HG03378 (cell line): Measurements from ENCODE around the gene SMARCC1.
"Not testable (repeated sequence)": the region's sequence is repeated elsewhere in the genome, so short reads cannot be mapped to it uniquely, and the experiment has no call there.

ENCODE experiments used
- ATAC-seq: cut with Tn5 transposase; IDR thresholded peaks from one replicate; pipeline ENCODE4 v1.9.1; 2021; ENCODE audit warnings: mild to moderate bottlenecking, moderate library complexity; ENCODE audit not compliant: unreplicated experiment

The SMARCC1 gene

GRCh38 chr3:47772047-47772446 lies 9.6 kb downstream of the SMARCC1 start:
- ATAC-seq = no peak

- ATAC-seq = no peak
These were observed 15.5 kb downstream of the SMARCC1 start for GRCh38 chr3:47766186-47766585.

DNA sequence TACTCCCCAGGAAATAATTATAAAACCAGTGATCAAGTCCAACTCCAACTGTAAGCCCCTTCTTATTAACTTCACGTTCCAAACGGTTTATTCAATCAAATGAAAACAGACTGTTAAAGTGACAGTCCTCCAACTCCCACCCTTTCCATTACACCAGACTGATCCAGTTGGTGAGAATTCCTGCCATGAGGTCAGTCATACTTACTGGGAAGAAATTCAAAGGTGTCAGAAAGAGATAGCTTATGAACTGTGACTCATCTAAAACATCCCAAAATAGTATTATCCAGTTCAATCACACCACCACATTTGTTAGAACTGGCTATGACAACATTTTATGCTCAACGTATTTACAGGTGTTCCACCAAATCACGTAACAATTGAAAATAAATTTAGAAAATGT lies 19.5 kb downstream of the SMARCC1 start:
- no peak for ATAC-seq

DNA sequence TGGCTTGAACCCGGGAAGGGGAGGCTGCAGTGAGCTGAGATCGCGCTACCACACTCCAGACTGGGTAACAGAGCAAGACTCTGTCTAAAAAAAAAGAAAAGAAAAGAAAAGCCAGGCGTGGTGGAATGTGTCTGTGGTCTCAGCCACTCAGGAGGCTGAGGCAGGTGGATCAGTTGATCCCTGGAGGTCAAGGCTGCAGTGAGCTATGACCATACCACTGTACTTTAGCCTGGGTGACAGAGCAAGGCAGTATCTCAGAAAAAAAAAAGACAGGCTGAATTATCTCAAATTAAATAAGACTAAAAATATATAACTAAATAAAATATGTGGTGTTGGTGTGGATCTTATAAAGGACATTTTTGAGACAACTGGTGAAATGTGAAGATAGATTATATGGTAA lies 20.6 kb downstream of the SMARCC1 start:
- ATAC-seq = no peak

GRCh38 chr3:47760207-47760606 lies 21.5 kb downstream of the SMARCC1 start:
- ATAC-seq = not testable (repeated sequence)

- ATAC-seq = no peak
These were observed 23.2 kb downstream of the SMARCC1 start for GRCh38 chr3:47758261-47759025.

GRCh38 chr3:47752716-47753115 lies 29.0 kb downstream of the SMARCC1 start:
- no peak for ATAC-seq

DNA sequence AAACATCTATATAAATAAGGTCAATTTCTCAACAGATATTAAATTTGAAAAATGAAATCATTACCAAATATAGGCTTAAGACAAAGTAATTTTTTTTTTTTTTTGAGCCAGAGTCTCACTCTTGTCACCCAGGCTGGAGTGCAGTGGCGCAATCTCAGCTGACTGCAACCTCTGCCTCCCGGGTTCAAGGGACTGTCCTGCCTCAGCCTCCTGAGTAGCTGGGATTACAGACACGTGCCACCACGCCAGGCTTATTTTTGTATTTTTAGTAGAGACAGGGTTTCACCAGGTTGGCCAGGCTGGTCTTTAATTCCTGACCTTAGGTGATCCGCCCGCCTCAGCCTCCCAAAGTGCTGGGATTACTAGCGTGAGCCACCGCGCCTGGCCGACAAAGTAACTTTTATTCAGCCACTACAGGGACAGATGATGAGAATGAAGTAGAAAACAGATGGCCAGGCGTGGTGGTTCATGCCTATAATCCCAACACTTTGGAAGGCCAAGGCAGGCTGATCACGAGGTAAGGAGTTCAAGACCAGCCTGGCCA lies 30.8 kb downstream of the SMARCC1 start:
- ATAC-seq = not testable (repeated sequence)

DNA sequence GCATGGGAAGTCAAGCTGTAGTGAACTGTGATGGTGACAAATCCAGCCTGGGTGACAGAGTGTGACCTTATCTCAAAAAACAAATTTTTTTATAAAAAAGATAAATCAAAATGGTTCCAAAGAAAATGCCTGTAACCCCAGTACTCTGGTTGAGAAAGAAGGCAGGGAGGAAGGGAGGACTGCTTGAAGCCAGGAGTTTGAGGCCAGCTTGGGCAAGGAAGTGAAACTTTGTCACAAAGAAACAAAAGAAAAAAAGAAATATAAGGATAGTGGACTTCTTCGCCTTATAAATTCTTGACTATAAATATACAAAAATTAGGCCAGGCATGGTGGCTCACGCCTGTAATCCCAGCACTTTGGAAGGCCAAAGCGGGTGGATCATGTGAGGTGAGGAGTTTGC lies 34.1 kb downstream of the SMARCC1 start:
- ATAC-seq = no peak

DNA sequence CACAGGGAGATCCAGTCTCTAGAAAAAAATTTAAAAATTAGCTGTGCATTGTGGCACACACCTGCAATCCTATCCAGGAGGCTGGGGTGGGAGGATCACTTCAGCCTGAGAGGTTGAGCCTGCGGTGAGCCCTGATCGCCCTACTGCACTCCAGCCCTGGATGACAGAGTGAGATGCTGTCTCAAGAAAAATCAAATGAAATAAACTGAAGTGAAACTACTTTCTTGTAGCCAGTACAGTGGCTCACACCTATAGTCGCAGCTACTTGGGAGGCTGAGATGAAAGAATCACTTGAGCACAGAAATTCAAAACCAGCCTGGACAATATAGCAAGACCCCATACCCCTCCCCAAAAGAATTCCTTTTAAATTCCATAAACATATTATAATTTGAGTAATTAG lies 35.4 kb downstream of the SMARCC1 start:
- ATAC-seq = no peak

DNA sequence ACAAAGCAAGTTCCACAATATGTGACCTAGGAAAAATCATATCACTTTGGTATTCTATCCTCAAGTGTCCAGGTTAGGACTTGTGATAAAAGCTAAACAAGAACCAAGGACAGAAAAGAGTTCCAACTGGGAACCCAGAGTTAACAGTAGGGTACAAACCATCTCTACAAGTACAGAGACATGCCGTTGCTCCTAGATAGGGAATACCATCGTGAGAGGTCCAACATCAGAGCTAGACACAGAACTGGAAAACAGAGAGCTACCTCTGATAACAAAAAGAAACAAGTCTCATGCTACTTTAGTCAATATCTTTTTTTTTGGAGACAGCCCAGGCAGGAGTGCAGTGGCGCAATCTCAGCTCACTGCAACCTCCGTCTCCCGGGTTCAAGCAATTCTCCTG lies 37.8 kb downstream of the SMARCC1 start:
- no peak for ATAC-seq

DNA sequence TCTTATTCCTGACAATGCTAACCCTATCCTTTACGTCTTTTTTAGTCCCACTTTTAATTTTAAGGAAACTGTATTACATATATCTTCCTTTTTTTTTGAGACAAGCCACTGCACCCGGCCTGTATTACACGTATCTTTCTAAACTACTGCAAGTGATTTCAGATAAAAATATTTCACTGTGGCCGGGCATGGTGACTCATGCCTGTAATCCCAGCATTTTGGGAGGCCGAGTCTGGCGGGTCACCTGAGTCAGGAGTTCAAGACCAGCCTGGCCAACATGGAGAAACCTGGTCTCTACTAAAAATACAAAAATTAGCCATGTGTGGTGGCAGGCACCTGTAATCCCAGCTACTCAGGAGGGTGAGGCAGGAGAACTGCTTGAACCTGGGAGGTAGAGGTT lies 38.3 kb downstream of the SMARCC1 start:
- not testable (repeated sequence) for ATAC-seq

- ATAC-seq = no peak
These were observed 39.8 kb downstream of the SMARCC1 start for GRCh38 chr3:47741925-47742324.

DNA sequence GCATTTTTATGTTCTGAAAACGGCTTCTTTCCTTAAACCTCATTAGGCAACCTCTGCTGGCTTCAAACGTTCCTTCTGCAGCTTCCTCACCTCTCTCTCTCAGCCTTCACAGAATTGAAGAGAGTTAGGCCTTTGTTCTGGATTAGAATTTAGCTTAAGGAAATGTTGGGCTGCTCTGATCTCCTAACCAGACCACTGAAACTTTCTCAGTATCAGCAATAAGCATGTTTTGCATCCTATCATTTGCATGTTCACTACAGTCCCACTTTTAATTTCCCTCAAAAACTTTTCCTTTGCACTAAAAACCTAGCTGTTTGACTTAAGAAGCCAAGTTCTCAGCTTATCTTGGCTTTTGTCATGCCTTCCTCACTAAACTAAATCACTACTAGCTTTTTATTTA lies 49.5 kb downstream of the SMARCC1 start:
- no peak for ATAC-seq

- ATAC-seq = no peak
These were observed 50.6 kb downstream of the SMARCC1 start for GRCh38 chr3:47731061-47731460.

- no peak for ATAC-seq
These were observed 58.8 kb downstream of the SMARCC1 start for GRCh38 chr3:47722859-47723258.

GRCh38 chr3:47717448-47717847 lies 64.2 kb downstream of the SMARCC1 start:
- ATAC-seq = not testable (repeated sequence)

GRCh38 chr3:47716656-47717055 lies 65.0 kb downstream of the SMARCC1 start:
- ATAC-seq = no peak

DNA sequence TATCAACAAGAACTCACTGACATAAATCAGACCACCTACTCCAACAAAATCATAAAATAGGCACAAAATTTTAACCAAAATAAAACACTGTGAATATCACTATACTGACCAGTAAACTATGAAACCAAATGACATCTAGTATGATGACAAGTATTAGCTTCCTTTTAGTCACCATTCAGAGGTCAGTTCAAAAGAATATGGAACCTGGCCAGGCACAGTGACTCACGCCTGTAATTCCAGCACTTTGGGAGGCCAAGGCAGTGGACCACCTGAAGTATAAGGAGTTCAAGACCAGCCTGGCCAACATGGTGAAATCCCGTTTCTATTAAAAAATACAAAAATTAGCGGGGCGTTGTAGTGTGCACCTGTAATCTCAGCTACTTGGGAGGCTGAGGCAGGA lies 65.8 kb downstream of the SMARCC1 start:
- no peak for ATAC-seq

DNA sequence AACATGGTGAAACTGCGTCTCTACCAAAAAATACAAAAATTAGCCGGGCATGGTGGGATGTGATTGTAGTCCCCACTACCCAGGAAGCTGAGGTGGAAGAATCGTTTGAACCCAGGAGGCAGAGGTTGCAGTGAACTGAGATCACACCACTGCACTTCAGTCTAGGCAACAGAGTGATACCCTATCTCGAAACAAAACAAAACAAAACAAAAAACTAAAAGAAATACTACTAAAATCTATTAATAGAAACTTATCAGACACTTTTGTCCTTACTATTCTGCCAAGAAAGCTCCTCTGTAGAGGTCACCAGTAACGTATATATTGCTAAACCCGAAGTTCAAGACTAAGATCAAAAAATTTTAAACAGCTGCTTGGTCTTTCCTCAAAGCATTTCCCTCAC lies 67.1 kb downstream of the SMARCC1 start:
- ATAC-seq = no peak

DNA sequence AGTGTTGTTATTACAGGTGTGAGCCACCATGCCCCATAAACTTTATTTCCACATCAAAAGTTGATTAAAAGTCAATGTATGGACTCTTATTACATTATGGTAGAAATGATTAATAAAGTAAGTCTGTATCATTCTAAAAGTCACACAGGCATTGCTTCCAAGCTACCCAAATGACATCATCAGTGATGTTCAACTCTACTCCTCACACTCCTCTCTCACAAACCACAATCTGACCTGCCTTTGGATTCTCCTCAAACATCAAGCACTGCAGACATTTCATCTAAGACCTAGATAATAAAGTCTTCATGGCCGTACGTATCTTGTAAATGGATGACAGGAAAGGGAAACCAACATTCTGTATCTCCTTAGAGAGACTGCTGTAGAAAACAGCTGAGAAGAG lies 68.0 kb downstream of the SMARCC1 start:
- no peak for ATAC-seq

DNA sequence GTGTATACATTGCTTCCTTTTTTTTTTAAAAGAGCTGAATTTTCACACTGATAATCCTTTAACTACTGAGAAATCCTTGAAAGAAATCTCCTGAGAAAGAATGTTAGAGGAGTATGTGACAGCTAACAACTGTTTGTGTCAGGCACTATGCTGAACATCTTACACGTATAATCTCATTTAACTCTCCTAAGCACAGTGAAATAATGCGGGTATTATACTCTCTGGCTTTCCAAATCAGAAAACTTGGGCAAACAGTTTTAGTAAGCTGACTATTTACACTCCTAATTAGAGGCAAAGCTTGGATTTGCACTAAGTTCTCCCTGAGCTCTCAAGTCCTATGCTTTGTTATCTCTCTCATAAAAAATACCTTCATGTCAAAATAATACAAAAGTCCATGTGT lies 69.3 kb downstream of the SMARCC1 start:
- ATAC-seq = no peak

- no peak for ATAC-seq
These were observed 70.1 kb downstream of the SMARCC1 start for GRCh38 chr3:47711596-47711995.
